ENCODE results near the gene PUM1. TPM values are rescaled to one million over a fixed set of nuclear protein-coding genes. Genes with fewer than 3 reads are reported as not detected.
A peak's percentile ranks its signal among the peaks of the same experiment; 100 is the strongest.

The PUM1 gene
- total RNA-seq, 2 donors from 2014 or later = 111 to 118 TPM

- intact Hi-C loops (cut with DNase I, micrococcal nuclease) = no loop called here
- ATAC-seq (no peak), DNase-seq (no peak)
These were observed 174.3 kb downstream of the PUM1 start for GRCh38 chr1:30891227-30891552.

- no peak for ATAC-seq
- no peak for DNase-seq
- intact Hi-C loops (cut with DNase I, micrococcal nuclease) = no loop called here
These were observed 174.9 kb downstream of the PUM1 start for GRCh38 chr1:30890502-30891226.

- DNase-seq = no peak
- no peak for ATAC-seq
- intact Hi-C loops (cut with DNase I, micrococcal nuclease) = no loop called here
These were observed 176.0 kb downstream of the PUM1 start for GRCh38 chr1:30889511-30889910.

GRCh38 chr1:30888975-30889374 lies 176.5 kb downstream of the PUM1 start:
- intact Hi-C loops (cut with DNase I, micrococcal nuclease) = no loop called here
- no peak for ATAC-seq
- no peak for DNase-seq

GRCh38 chr1:30888391-30888790 lies 177.1 kb downstream of the PUM1 start:
- intact Hi-C loops (cut with DNase I, micrococcal nuclease) = no loop called here
- ATAC-seq (peak; percentile 64), DNase-seq (peak; percentile 41 to 79)

- intact Hi-C loops (cut with DNase I, micrococcal nuclease) = no loop called here
These were observed 177.8 kb downstream of the PUM1 start for GRCh38 chr1:30887485-30888315.

GRCh38 chr1:30886710-30887428 lies 178.6 kb downstream of the PUM1 start:
- ATAC-seq (no peak), DNase-seq (no peak)
- intact Hi-C loops (cut with DNase I, micrococcal nuclease) = no loop called here

More at GRCh38 chr1:30887485-30888315, 177.8 kb downstream of the PUM1 start:
- ATAC-seq (no peak), DNase-seq (no peak)

GRCh38 chr1:30885570-30886522 lies 179.7 kb downstream of the PUM1 start:
- DNase-seq (no peak), ATAC-seq (no peak)
- intact Hi-C loops (cut with DNase I, micrococcal nuclease) = no loop called here

- intact Hi-C loops (cut with DNase I, micrococcal nuclease) = no loop called here
- ATAC-seq = no peak
- no peak for DNase-seq
These were observed 180.8 kb downstream of the PUM1 start for GRCh38 chr1:30884723-30885122.

GRCh38 chr1:30883389-30884172 lies 181.9 kb downstream of the PUM1 start:
- intact Hi-C loops (cut with DNase I, micrococcal nuclease) = no loop called here
- ATAC-seq (no peak), DNase-seq (no peak)

- ATAC-seq (no peak), DNase-seq (no peak)
- intact Hi-C loops (cut with DNase I, micrococcal nuclease) = no loop called here
These were observed 182.7 kb downstream of the PUM1 start for GRCh38 chr1:30882678-30883388.

Other genes starting within 250 kb of the PUM1 start
- 10 to 100 TPM in 1 of 2 donors, 1 to 10 TPM in 1; 6.5 to 18.0 TPM for gene SDC3, start 157.0 kb downstream of the PUM1 start, total RNA-seq
- gene NKAIN1, start 174.2 kb upstream of the PUM1 start, total RNA-seq = under 1 TPM; 0.09 to 0.20 TPM
- gene SNRNP40, start 231.1 kb upstream of the PUM1 start, total RNA-seq = 10 to 100 TPM; 22.5 to 31.8 TPM
- 10 to 100 TPM; 14.4 to 19.4 TPM for gene ZCCHC17, start 231.3 kb upstream of the PUM1 start, total RNA-seq